H1 (cell line): Measurements from ENCODE around the gene SON. TPM values are rescaled to one million over a fixed set of nuclear protein-coding genes. Genes with fewer than 3 reads are reported as not detected.

Source experiments
- CTCF ChIA-PET: fragments of 300-600 bp; sonication (Branson Sonifier 250); formaldehyde crosslinking; loops from one replicate; lab custom pipeline; 2021; ENCODE audit not compliant: partially characterized antibody; lab: Charles Lee
- POLR2A ChIA-PET: fragments of 300-600 bp; sonication (Branson Sonifier 250); formaldehyde crosslinking; loops from one replicate; lab custom pipeline; 2021; ENCODE audit warnings: inconsistent platforms; ENCODE audit not compliant: partially characterized antibody; lab: Charles Lee
- DNase-seq, 2 experiments: peaks; one replicate each; pipeline versions ENCODE4 v3.0.0 to v3.0.0-alpha.2; 2010 to 2022; ENCODE audit warnings: low spot score in 2 of 2, low read depth in 1 of 2, mixed read lengths in 1 of 2
- FAIRE-seq: peaks from 2 replicates; lab custom pipeline; 2011; peaks lifted over from hg19 to GRCh38; lab: Jason Lieb, UNC
- H2AFZ ChIP-seq: 2 replicates; pipeline ENCODE4 v1.8.1; 2012; ENCODE audit warnings: low read length, inconsistent platforms
- H2AK5ac ChIP-seq: 2 replicates; pipeline ENCODE4 v1.6.1; 2013; ENCODE audit warnings: low read depth, low read length
- H2BK120ac ChIP-seq: replicated peaks from 2 replicates; pipeline ENCODE3; 2013; ENCODE audit warnings: low read depth, low read length, inconsistent platforms
- H2BK12ac ChIP-seq: 2 replicates; pipeline ENCODE4 v1.6.1; 2013; ENCODE audit warnings: low read depth, low read length
- H2BK15ac ChIP-seq: 2 replicates; pipeline ENCODE4 v1.6.1; 2013; ENCODE audit warnings: low read length
- H2BK20ac ChIP-seq: 2 replicates; pipeline ENCODE4 v1.6.1; 2013; ENCODE audit warnings: low read length
- H2BK5ac ChIP-seq: 2 replicates; pipeline ENCODE4 v1.6.1; 2013; ENCODE audit warnings: low read depth, low read length
- H3K14ac ChIP-seq: 2 replicates; pipeline ENCODE4 v1.6.1; 2013; ENCODE audit warnings: inconsistent platforms; ENCODE audit not compliant: insufficient read length
- H3K18ac ChIP-seq: 2 replicates; pipeline ENCODE4 v1.6.1; 2013; ENCODE audit warnings: low read length; ENCODE audit errors: extremely low read depth
- H3K23ac ChIP-seq: 2 replicates; pipeline ENCODE4 v1.6.1; 2013; ENCODE audit warnings: inconsistent platforms; ENCODE audit not compliant: insufficient read length
- H3K23me2 ChIP-seq: 2 replicates; pipeline ENCODE4 v1.6.1; 2013; ENCODE audit warnings: low read depth, low read length
- H3K27ac ChIP-seq: 2 replicates; pipeline ENCODE4 v1.6.1; 2011; ENCODE audit warnings: low read depth, low read length, inconsistent platforms
- H3K27me3 ChIP-seq, 4 experiments: replicated peaks in 1 of 4; 1 replicate in 1 of 4; 2 replicates in 3 of 4; pipeline versions ENCODE4 v1.6.1 to v1.8.1; 2011 to 2013; ENCODE audit warnings: low read length in 3 of 4, mild to moderate bottlenecking in 3 of 4, inconsistent platforms in 2 of 4, mixed read lengths in 2 of 4, moderate library complexity in 1 of 4; ENCODE audit not compliant: control insufficient read depth in 3 of 4, insufficient read depth in 3 of 4; ENCODE audit errors: extremely low read depth in 1 of 4
- H3K36me3 ChIP-seq, 4 experiments: 2 replicates each; pipeline versions ENCODE4 v1.6.1 to v1.8.1; 2011 to 2013; ENCODE audit warnings: mild to moderate bottlenecking in 4 of 4, low read length in 3 of 4, moderate library complexity in 2 of 4, control low read depth in 1 of 4, inconsistent platforms in 1 of 4; ENCODE audit not compliant: insufficient read depth in 4 of 4, control insufficient read depth in 2 of 4
- H3K4ac ChIP-seq: replicated peaks from 2 replicates; pipeline ENCODE3; 2013; ENCODE audit warnings: low read length, low read depth, mixed read lengths, inconsistent platforms; ENCODE audit not compliant: insufficient read length
- H3K4me1 ChIP-seq, 4 experiments: replicated peaks in 1 of 4; 1 replicate in 1 of 4; 2 replicates in 3 of 4; pipeline versions ENCODE4 v1.6.1 to v1.8.1; 2011 to 2013; ENCODE audit warnings: low read length in 3 of 4, inconsistent platforms in 2 of 4, mixed read lengths in 1 of 4; ENCODE audit not compliant: insufficient read depth in 4 of 4, control insufficient read depth in 3 of 4
- H3K4me2 ChIP-seq, 2 experiments: 2 replicates each; pipeline versions ENCODE4 v1.6.1 to v1.8.1; 2011 to 2013; ENCODE audit warnings: low read depth in 2 of 2, low read length in 2 of 2, control low read depth in 1 of 2, inconsistent platforms in 1 of 2, mild to moderate bottlenecking in 1 of 2; ENCODE audit not compliant: insufficient read depth in 1 of 2
- H3K4me3 ChIP-seq, 4 experiments: fragments of 200-600, 300-600 bp in 1 of 4; sonication (generic), shearing (Covaris generic), sonication (Bioruptor Twin) in 1 of 4; 2 replicates each; pipeline versions ENCODE4 v1.5.1 to v1.8.1; 2011 to 2016; ENCODE audit warnings: low read length in 4 of 4, low read depth in 3 of 4, control low read depth in 2 of 4, inconsistent platforms in 2 of 4, mild to moderate bottlenecking in 2 of 4, mixed read lengths in 1 of 4, moderate library complexity in 1 of 4; ENCODE audit not compliant: insufficient read depth in 2 of 4; ENCODE audit errors: extremely low read depth in 1 of 4
- H3K56ac ChIP-seq: replicated peaks from 2 replicates; pipeline ENCODE3; 2013; ENCODE audit warnings: low read depth, mild to moderate bottlenecking, mixed read lengths, low read length, inconsistent platforms; ENCODE audit not compliant: insufficient read length
- H3K79me1 ChIP-seq: 2 replicates; pipeline ENCODE4 v1.6.1; 2013; ENCODE audit warnings: low read depth, low read length, control low read depth
- H3K79me2 ChIP-seq, 2 experiments: 2 replicates each; pipeline versions ENCODE4 v1.6.1 to v1.8.1; 2012 to 2013; ENCODE audit warnings: low read length in 2 of 2, mild to moderate bottlenecking in 2 of 2, inconsistent platforms in 1 of 2; ENCODE audit not compliant: insufficient read depth in 2 of 2, control insufficient read depth in 1 of 2
- H3K9ac ChIP-seq, 4 experiments: replicated peaks in 1 of 4; 1 replicate in 1 of 4; 2 replicates in 3 of 4; pipeline versions ENCODE4 v1.6.1 to v1.8.1; 2011 to 2013; ENCODE audit warnings: low read depth in 3 of 4, low read length in 3 of 4, control low read depth in 2 of 4, mild to moderate bottlenecking in 2 of 4, moderate library complexity in 2 of 4, inconsistent platforms in 1 of 4; ENCODE audit errors: extremely low read depth in 1 of 4
- H3K9me3 ChIP-seq, 2 experiments: 2 replicates each; pipeline versions ENCODE4 v1.6.1 to v1.8.1; 2012 to 2013; ENCODE audit warnings: mild to moderate bottlenecking in 2 of 2, moderate library complexity in 2 of 2, control low read depth in 1 of 2, inconsistent platforms in 1 of 2, low read depth in 1 of 2, low read length in 1 of 2, mixed read lengths in 1 of 2; ENCODE audit not compliant: insufficient read depth in 2 of 2
- H4K20me1 ChIP-seq, 2 experiments: replicated peaks in 1 of 2; 2 replicates each; pipeline versions ENCODE3 to v1.8.1; 2011 to 2013; ENCODE audit warnings: inconsistent platforms in 2 of 2, low read length in 2 of 2, mild to moderate bottlenecking in 1 of 2; ENCODE audit not compliant: insufficient read depth in 2 of 2, control insufficient read depth in 1 of 2
- H4K5ac ChIP-seq: 2 replicates; pipeline ENCODE4 v1.6.1; 2013; ENCODE audit warnings: low read length, low read depth, mixed read lengths, inconsistent platforms; ENCODE audit not compliant: insufficient read length
- H4K8ac ChIP-seq: 2 replicates; pipeline ENCODE4 v1.8.0; 2013; ENCODE audit warnings: mild to moderate bottlenecking, moderate library complexity, low read length, inconsistent platforms; ENCODE audit not compliant: insufficient read depth; ENCODE audit errors: extremely low read depth
- H4K91ac ChIP-seq: replicated peaks from 2 replicates; pipeline ENCODE3; 2013; ENCODE audit warnings: low read length, mixed read lengths, inconsistent platforms; ENCODE audit not compliant: insufficient read length
- CBX5 ChIP-seq: fragments of 300-800, 300-1000 bp; sonication (generic); IDR thresholded peaks from 2 replicates; pipeline ENCODE4 v1.7.1; 2016; ENCODE audit warnings: antibody characterized with exemption, low read length, low read depth
- CHD2 ChIP-seq: IDR thresholded peaks from 2 replicates; pipeline ENCODE4 v1.6.1; 2012; ENCODE audit warnings: low read length, improper control_type of control experiment
- KDM5A ChIP-seq: fragments of 200-600 bp; IDR thresholded peaks from 2 replicates; pipeline ENCODE4 v1.7.1; 2012; ENCODE audit warnings: mild to moderate bottlenecking, low read length, inconsistent platforms, mixed read lengths
- POLR2AphosphoS5 ChIP-seq: IDR thresholded peaks from 2 replicates; pipeline ENCODE4 v1.6.1; 2011; ENCODE audit warnings: low read depth, low read length
- SIN3A ChIP-seq, 2 experiments: IDR thresholded peaks in 1 of 2; conservative IDR thresholded peaks in 1 of 2; 2 replicates each; pipeline ENCODE4 v1.6.1; 2011 to 2012; ENCODE audit warnings: low read length in 2 of 2, improper control_type of control experiment in 1 of 2, low read depth in 1 of 2, mild to moderate bottlenecking in 1 of 2
- SIRT6 ChIP-seq: IDR thresholded peaks from one replicate; pipeline ENCODE4 v1.7.1; 2012; ENCODE audit warnings: low read length, inconsistent platforms
- SIX5 ChIP-seq: IDR thresholded peaks from 2 replicates; pipeline ENCODE4 v1.6.1; 2011; ENCODE audit warnings: mild to moderate bottlenecking, low read depth, low read length
- SP1 ChIP-seq: IDR thresholded peaks from 2 replicates; pipeline ENCODE4 v1.6.1; 2011; ENCODE audit warnings: low read depth, low read length
- TAF1 ChIP-seq: IDR thresholded peaks from 2 replicates; pipeline ENCODE4 v1.6.1; 2011; ENCODE audit warnings: mild to moderate bottlenecking, low read depth, low read length
- WGBS, 2 experiments: shearing (Covaris generic) in 1 of 2; methylation state at CpG; one replicate each; pipeline versions ENCODE4 v1.1.6 to v1.1.7; 2013 to 2015; ENCODE audit warnings: low lambda C conversion rate in 2 of 2, mixed read lengths in 2 of 2, inconsistent platforms in 1 of 2, low coverage in 1 of 2, missing lambda C conversion rate in 1 of 2; ENCODE audit not compliant: insufficient replicate concordance in 2 of 2, insufficient coverage in 1 of 2, insufficient read length in 1 of 2; ENCODE audit errors: extremely low coverage in 1 of 2, missing lambda C conversion rate in 1 of 2; 5-methylcytosine and 5-hydroxymethylcytosine counted together
- polyA plus RNA-seq, 7 experiments: library from polyadenylated mRNA; depleted of rRNA in 3 of 7; stranded (reverse) in 5 of 7; unstranded in 2 of 7; fragments of >200 nt in 5 of 7; fragments of 200-250 nt in 2 of 7; gene quantifications; 1 replicate in 5 of 7; 2 replicates in 1 of 7; 4 replicates in 1 of 7; pipeline versions ENCODE4 v1.2.1 to v1.2.3, GENCODE V29; 2011 to 2013; ENCODE audit warnings: missing spikeins in 2 of 7, mixed read lengths in 2 of 7
- total RNA-seq: library from RNA; stranded (reverse); fragmentation: NEBNext Ultra II Directional; extraction: Animal tissue kit (Norgen Biotek cat#: 25700); gene quantifications from 2 replicates; pipeline ENCODE4 v1.2.1, GENCODE V29; 2021
- TF ChIP-seq, protein P1 (sequence below): IDR thresholded peaks from 2 replicates; pipeline ENCODE4 v1.6.1; 2012; ENCODE audit warnings: low read length, inconsistent platforms
- TF ChIP-seq, protein P2 (sequence below), 3 experiments: IDR thresholded peaks; 1 replicate in 2 of 3; 2 replicates in 1 of 3; pipeline versions ENCODE4 v1.5.1 to v1.6.1; 2011; ENCODE audit warnings: low read length in 3 of 3, mild to moderate bottlenecking in 3 of 3, inconsistent platforms in 2 of 3, low read depth in 1 of 3, moderate library complexity in 1 of 3; ENCODE audit not compliant: insufficient read depth in 1 of 3; ENCODE audit errors: control extremely low read depth in 1 of 3

The SON gene
- total and polyA plus RNA-seq, 2 of the 8 experiments (the other 6 are each of a cell fraction or from before 2014, with no cell fraction given) = 122 to 274 TPM

DNA sequence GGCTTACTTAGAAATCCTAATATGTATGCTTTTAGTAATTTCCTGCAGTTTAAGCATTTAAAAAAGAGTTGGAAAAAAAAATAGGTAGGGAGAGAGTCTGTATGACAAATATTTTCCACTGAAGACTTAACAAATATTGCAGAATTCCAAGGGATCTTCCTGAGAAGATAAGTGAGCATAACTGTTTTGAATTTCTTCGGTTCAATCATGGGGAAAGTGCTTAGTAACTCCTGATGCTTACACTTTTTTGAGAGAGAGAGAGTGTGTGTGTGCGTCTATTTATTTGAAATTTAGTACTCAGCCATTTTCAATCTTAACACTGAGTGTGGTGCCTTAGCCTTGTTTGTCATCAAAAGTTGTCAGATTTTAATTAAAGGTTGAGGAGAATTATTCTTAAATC is 18.5 kb downstream of the SON start:
- no peak overlapping the region for H3K14ac ChIP-seq
- no peak overlapping the region for H2AFZ ChIP-seq
- H3K4me3 ChIP-seq = no peak overlapping the region
- H3K36me3 ChIP-seq = peaks cover 18 to 70% (median 48%) of the 10 kb centered on the region in 4 experiments
- peaks cover 6 to 49% of the 10 kb centered on the region in 2 experiments; a peak in 3 of 4 replicates for H3K79me2 ChIP-seq
- FAIRE-seq (no peak), DNase-seq (no peak)
- no peak overlapping the region for H3K27ac ChIP-seq
- H2AK5ac ChIP-seq = no peak overlapping the region
- no peaks in the 10 kb centered on the region for H3K79me1 ChIP-seq
- no peak overlapping the region for H3K4me2 ChIP-seq
- no peak overlapping the region for H4K5ac ChIP-seq
- H4K8ac ChIP-seq = no peak overlapping the region
- H2BK5ac ChIP-seq = no peak overlapping the region
- H3K4ac ChIP-seq = no peak overlapping the region
- no peak overlapping the region for H3K18ac ChIP-seq
- no peaks in the 10 kb centered on the region for H3K27me3 ChIP-seq
- H2BK20ac ChIP-seq = no peak overlapping the region
- no peak overlapping the region for H2BK12ac ChIP-seq
- H3K23me2 ChIP-seq = no peaks in the 10 kb centered on the region
- ChIA-PET CTCF (no interaction called here), POLR2A (interaction anchor here (0.7 to 1.6 kb wide), 2 partner anchors 10 to 43 kb away, joined by 3 read pairs; no protein-coding TSS in a partner anchor)
- no peak overlapping the region for H3K56ac ChIP-seq
- H2BK15ac ChIP-seq = no peak overlapping the region
- no peak overlapping the region for H2BK120ac ChIP-seq
- no peak overlapping the region for H3K9ac ChIP-seq
- peaks cover 11 to 14% of the 10 kb centered on the region in 2 experiments for H4K20me1 ChIP-seq
- no peak overlapping the region for H4K91ac ChIP-seq
- WGBS, 2 experiments = 98% methylated on average over 2 of the region's 2 CpGs; no CpG with 5 or more reads in 1 of the 2 experiments
- no peak overlapping the region for H3K23ac ChIP-seq
- no peaks in the 10 kb centered on the region for H3K4me1 ChIP-seq
- H3K9me3 ChIP-seq = no peaks in the 10 kb centered on the region
- TF ChIP-seq CHD2 (no peak), TAF1 (no peak), SP1 (no peak), SIRT6 (no peak), SIN3A (conservative IDR thresholded peaks at IDR 0.05 in 1 of 2, IDR thresholded peaks at IDR 0.05 in 1 of 2; ENCODE audit: low read depth in 1 of 2, low read length in 2 of 2) (no peak), CBX5 (no peak), SIX5 (no peak), KDM5A (no peak), POLR2AphosphoS5 (no peak)
- TF ChIP-seq, protein P1, sequence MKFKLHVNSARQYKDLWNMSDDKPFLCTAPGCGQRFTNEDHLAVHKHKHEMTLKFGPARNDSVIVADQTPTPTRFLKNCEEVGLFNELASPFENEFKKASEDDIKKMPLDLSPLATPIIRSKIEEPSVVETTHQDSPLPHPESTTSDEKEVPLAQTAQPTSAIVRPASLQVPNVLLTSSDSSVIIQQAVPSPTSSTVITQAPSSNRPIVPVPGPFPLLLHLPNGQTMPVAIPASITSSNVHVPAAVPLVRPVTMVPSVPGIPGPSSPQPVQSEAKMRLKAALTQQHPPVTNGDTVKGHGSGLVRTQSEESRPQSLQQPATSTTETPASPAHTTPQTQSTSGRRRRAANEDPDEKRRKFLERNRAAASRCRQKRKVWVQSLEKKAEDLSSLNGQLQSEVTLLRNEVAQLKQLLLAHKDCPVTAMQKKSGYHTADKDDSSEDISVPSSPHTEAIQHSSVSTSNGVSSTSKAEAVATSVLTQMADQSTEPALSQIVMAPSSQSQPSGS = no peak
- TF ChIP-seq, protein P2, sequence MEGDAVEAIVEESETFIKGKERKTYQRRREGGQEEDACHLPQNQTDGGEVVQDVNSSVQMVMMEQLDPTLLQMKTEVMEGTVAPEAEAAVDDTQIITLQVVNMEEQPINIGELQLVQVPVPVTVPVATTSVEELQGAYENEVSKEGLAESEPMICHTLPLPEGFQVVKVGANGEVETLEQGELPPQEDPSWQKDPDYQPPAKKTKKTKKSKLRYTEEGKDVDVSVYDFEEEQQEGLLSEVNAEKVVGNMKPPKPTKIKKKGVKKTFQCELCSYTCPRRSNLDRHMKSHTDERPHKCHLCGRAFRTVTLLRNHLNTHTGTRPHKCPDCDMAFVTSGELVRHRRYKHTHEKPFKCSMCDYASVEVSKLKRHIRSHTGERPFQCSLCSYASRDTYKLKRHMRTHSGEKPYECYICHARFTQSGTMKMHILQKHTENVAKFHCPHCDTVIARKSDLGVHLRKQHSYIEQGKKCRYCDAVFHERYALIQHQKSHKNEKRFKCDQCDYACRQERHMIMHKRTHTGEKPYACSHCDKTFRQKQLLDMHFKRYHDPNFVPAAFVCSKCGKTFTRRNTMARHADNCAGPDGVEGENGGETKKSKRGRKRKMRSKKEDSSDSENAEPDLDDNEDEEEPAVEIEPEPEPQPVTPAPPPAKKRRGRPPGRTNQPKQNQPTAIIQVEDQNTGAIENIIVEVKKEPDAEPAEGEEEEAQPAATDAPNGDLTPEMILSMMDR (IDR thresholded peaks at IDR 0.05; ENCODE audit: control extremely low read depth in 1 of 3, insufficient read depth in 1 of 3, low read depth in 1 of 3, low read length in 3 of 3) = no peak
